Ishikawa (cell line): ENCODE measurements around the gene CCDC13.

ENCODE experiments used
- CEBPB ChIP-seq: IDR thresholded peaks from 2 replicates; pipeline ENCODE4 v1.6.1; 2012
- CREB1 ChIP-seq: IDR thresholded peaks from 2 replicates; pipeline ENCODE4 v1.6.1; 2012; ENCODE audit warnings: low read depth
- FOXM1 ChIP-seq: IDR thresholded peaks from 2 replicates; pipeline ENCODE4 v1.6.1; 2012; ENCODE audit warnings: low read depth, borderline replicate concordance
- TAF1 ChIP-seq: IDR thresholded peaks from 2 replicates; pipeline ENCODE4 v1.6.1; 2012; ENCODE audit warnings: low read depth, mild to moderate bottlenecking
- TEAD4 ChIP-seq: IDR thresholded peaks from 2 replicates; pipeline ENCODE4 v1.6.1; 2012
- YY1 ChIP-seq: IDR thresholded peaks from 2 replicates; pipeline ENCODE4 v1.6.1; 2012; ENCODE audit warnings: low read depth
- ZBTB7A ChIP-seq: IDR thresholded peaks from 2 replicates; pipeline ENCODE4 v1.6.1; 2012; ENCODE audit warnings: low read depth

DNA sequence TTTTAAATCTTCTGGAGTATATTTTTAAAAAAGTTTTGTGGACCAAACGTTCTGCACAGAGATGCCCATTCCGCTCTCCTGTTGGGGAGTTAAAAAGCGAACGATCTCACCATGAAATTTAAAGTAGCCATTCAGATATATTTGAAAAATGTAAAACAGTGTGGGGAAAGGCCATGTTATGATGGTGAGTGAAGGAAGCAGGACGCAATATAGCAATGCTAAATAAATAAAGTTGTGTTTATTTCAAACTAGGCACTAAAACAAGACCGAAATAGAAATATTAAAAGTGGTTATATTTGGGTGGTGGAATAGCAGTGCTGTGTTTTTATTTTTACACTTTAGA is 327 bp upstream of the CCDC13 start:
- TF ChIP-seq CEBPB = no peak
- TF ChIP-seq CREB1 = no peak
- TF ChIP-seq FOXM1 = no peak
- TF ChIP-seq TAF1 = no peak
- no peak for TF ChIP-seq TEAD4
- TF ChIP-seq ZBTB7A = no peak
- TF ChIP-seq YY1 = no peak
